ENCODE results near the gene NOS1. TPM values are rescaled to one million over a fixed set of nuclear protein-coding genes. Genes with fewer than 3 reads are reported as not detected.

NOS1 gene
- polyA plus RNA-seq, 1 donor from 2014 or later: not detected

DNA sequence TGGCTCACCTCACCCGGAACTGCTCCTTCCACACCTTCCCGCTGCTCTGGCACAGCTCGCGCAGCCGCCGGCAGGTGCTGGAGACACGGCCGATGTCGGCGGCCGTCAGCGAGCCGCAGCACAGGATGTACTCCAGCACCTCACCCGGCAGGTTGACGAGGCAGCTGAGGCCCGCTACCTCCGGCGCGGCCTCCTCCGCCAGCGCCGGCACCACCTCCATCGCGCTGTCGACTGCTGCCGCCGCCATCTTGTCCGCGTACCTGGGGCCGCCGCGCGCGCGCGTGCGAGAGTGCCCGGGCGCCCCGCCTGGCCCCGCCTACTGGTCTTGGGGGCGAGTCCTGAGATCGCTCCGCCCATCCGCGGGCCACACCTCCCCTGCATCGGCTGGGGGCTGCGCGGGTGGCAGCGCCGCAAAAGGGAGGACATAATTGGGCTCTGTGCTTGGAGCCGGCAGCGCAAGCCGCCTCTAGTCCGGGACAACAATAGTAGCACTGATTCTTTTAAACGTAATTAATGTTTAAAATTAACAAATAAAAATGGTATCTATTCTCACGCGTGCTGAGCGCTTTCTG, 171.1 kb downstream of the NOS1 start, which contains the start of gene FBXO21:
FBXO21 (minus strand) TSS at position 261 of the 572 bp plus-strand sequence; CDS start at position 247, 14 bp downstream.
- H4K20me1 ChIP-seq (ENCODE audit: insufficient read depth): no peaks in the 10 kb centered on the region
- H3K27me3 ChIP-seq (ENCODE audit: insufficient read depth, low read depth, low read length): no peaks in the 10 kb centered on the region
- no peaks in the 10 kb centered on the region for H3F3A ChIP-seq (ENCODE audit: insufficient read depth, low read length, poor library complexity, severe bottlenecking)
- H3K36me3 ChIP-seq (ENCODE audit: insufficient read depth, low read length): peaks cover 7% of the 10 kb centered on the region
- H2AFZ ChIP-seq (ENCODE audit: low read depth, low read length): peak within 1 kb of the TSS; percentile 56
- H3K9me2 ChIP-seq (ENCODE audit: insufficient read depth, low read length): no peaks in the 10 kb centered on the region
- peak within 1 kb of the TSS; percentile 82 for H3K27ac ChIP-seq (ENCODE audit: low read length)
- peak within 1 kb of the TSS; percentile 100 for H3K4me3 ChIP-seq (ENCODE audit: low read length)
- peak within 1 kb of the TSS; percentile 67 for H3K4me2 ChIP-seq (ENCODE audit: low read length)
- peak; percentile 100 for TF ChIP-seq TAF1 (IDR thresholded peaks at IDR 0.05; ENCODE audit: low read depth)
- TF ChIP-seq POLR2AphosphoS5 (IDR thresholded peaks at IDR 0.05): peak; percentile 99
- TF ChIP-seq, protein P1, sequence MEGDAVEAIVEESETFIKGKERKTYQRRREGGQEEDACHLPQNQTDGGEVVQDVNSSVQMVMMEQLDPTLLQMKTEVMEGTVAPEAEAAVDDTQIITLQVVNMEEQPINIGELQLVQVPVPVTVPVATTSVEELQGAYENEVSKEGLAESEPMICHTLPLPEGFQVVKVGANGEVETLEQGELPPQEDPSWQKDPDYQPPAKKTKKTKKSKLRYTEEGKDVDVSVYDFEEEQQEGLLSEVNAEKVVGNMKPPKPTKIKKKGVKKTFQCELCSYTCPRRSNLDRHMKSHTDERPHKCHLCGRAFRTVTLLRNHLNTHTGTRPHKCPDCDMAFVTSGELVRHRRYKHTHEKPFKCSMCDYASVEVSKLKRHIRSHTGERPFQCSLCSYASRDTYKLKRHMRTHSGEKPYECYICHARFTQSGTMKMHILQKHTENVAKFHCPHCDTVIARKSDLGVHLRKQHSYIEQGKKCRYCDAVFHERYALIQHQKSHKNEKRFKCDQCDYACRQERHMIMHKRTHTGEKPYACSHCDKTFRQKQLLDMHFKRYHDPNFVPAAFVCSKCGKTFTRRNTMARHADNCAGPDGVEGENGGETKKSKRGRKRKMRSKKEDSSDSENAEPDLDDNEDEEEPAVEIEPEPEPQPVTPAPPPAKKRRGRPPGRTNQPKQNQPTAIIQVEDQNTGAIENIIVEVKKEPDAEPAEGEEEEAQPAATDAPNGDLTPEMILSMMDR (IDR thresholded peaks at IDR 0.05; ENCODE audit: poor library complexity, severe bottlenecking): no peak
- peak; percentile 55 for TF ChIP-seq EP300 (conservative IDR thresholded peaks at IDR 0.05; ENCODE audit: poor library complexity, severe bottlenecking)
- peak; percentile 82 for TF ChIP-seq MXI1 (conservative IDR thresholded peaks at IDR 0.05; ENCODE audit: poor library complexity, severe bottlenecking)
- TF ChIP-seq SMC3 (conservative IDR thresholded peaks at IDR 0.05; ENCODE audit: poor library complexity): no peak
- TF ChIP-seq, protein P2, sequence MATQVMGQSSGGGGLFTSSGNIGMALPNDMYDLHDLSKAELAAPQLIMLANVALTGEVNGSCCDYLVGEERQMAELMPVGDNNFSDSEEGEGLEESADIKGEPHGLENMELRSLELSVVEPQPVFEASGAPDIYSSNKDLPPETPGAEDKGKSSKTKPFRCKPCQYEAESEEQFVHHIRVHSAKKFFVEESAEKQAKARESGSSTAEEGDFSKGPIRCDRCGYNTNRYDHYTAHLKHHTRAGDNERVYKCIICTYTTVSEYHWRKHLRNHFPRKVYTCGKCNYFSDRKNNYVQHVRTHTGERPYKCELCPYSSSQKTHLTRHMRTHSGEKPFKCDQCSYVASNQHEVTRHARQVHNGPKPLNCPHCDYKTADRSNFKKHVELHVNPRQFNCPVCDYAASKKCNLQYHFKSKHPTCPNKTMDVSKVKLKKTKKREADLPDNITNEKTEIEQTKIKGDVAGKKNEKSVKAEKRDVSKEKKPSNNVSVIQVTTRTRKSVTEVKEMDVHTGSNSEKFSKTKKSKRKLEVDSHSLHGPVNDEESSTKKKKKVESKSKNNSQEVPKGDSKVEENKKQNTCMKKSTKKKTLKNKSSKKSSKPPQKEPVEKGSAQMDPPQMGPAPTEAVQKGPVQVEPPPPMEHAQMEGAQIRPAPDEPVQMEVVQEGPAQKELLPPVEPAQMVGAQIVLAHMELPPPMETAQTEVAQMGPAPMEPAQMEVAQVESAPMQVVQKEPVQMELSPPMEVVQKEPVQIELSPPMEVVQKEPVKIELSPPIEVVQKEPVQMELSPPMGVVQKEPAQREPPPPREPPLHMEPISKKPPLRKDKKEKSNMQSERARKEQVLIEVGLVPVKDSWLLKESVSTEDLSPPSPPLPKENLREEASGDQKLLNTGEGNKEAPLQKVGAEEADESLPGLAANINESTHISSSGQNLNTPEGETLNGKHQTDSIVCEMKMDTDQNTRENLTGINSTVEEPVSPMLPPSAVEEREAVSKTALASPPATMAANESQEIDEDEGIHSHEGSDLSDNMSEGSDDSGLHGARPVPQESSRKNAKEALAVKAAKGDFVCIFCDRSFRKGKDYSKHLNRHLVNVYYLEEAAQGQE (IDR thresholded peaks at IDR 0.05; ENCODE audit: borderline replicate concordance): peak; percentile 98
- no peak for TF ChIP-seq EZH2 (IDR thresholded peaks at IDR 0.05; ENCODE audit: borderline replicate concordance, insufficient read depth, low read length, poor library complexity, severe bottlenecking)
- no peak for TF ChIP-seq RAD21 (conservative IDR thresholded peaks at IDR 0.05)
- H3K9ac ChIP-seq (ENCODE audit: low read length): peak within 1 kb of the TSS; percentile 93
- peaks cover 38% of the 10 kb centered on the region for H3K79me2 ChIP-seq (replicated peaks; ENCODE audit: insufficient read depth, low read length)
- no peaks in the 10 kb centered on the region for H3K9me3 ChIP-seq (ENCODE audit: low read length)

DNA sequence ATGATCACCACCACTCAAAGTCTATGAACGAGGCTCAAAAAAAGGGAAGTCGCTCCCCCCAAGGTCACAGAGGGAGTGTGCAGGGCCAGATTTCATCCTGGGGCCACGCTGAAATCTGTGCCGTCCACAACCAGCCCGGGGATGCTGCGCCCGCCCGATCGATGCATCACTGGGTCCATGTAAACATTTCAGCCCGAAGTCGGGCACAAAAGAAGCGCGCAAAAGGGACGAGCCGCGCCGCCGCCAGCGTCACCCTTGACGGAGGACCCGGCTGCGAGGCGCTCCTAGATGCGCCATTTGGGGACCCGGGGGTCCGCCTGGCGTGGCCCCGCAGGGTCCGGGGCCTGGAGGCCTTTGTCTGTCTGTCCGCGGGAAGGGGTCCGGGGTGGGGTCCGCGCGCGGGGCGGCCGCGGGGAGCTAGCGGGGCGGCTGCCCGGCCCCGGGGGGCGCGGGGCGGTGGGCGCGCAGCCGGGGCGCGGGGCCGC, 171.7 kb downstream of the NOS1 start:
- peak overlapping the region; percentile 56 for H2AFZ ChIP-seq (ENCODE audit: low read depth, low read length)
- peak overlapping the region; percentile 93 for H3K9ac ChIP-seq (ENCODE audit: low read length)
- peaks cover 13% of the 10 kb centered on the region for H3K36me3 ChIP-seq (ENCODE audit: insufficient read depth, low read length)
- TF ChIP-seq SMC3 (conservative IDR thresholded peaks at IDR 0.05; ENCODE audit: poor library complexity): no peak
- TF ChIP-seq, protein P1 (IDR thresholded peaks at IDR 0.05; ENCODE audit: poor library complexity, severe bottlenecking): no peak
- TF ChIP-seq, protein P2 (IDR thresholded peaks at IDR 0.05; ENCODE audit: borderline replicate concordance): no peak
- peak; percentile 3 for TF ChIP-seq MXI1 (conservative IDR thresholded peaks at IDR 0.05; ENCODE audit: poor library complexity, severe bottlenecking)
- TF ChIP-seq TAF1 (IDR thresholded peaks at IDR 0.05; ENCODE audit: low read depth): no peak
- no peaks in the 10 kb centered on the region for H3F3A ChIP-seq (ENCODE audit: insufficient read depth, low read length, poor library complexity, severe bottlenecking)
- no peaks in the 10 kb centered on the region for H4K20me1 ChIP-seq (ENCODE audit: insufficient read depth)
- no peaks in the 10 kb centered on the region for H3K9me2 ChIP-seq (ENCODE audit: insufficient read depth, low read length)
- peak overlapping the region; percentile 82 for H3K27ac ChIP-seq (ENCODE audit: low read length)
- H3K4me3 ChIP-seq (ENCODE audit: low read length): peak overlapping the region; percentile 100
- H3K79me2 ChIP-seq (replicated peaks; ENCODE audit: insufficient read depth, low read length): peaks cover 43% of the 10 kb centered on the region
- no peaks in the 10 kb centered on the region for H3K9me3 ChIP-seq (ENCODE audit: low read length)
- H3K4me2 ChIP-seq (ENCODE audit: low read length): peak overlapping the region; percentile 67
- no peaks in the 10 kb centered on the region for H3K27me3 ChIP-seq (ENCODE audit: insufficient read depth, low read depth, low read length)
